ENCODE measurements around the gene CLSTN3.

The CLSTN3 gene

GRCh38 chr12:7128681-7129286 lies 1.4 kb upstream of the CLSTN3 start, which contains the start of gene RBP5:
Gene RBP5 (minus strand): TSS chr12:7128889. CDS start chr12:7128775, 114 bp downstream.
- DNase-seq, result no peak

- no peak for DNase-seq
Observed at GRCh38 chr12:7129287-7129871, 792 bp upstream of the CLSTN3 start.

- peak; percentile 10 for DNase-seq
Observed at GRCh38 chr12:7130701-7131501, 730 bp downstream of the CLSTN3 start.

- DNase-seq, result no peak
Observed at GRCh38 chr12:7131502-7131866, 1.3 kb downstream of the CLSTN3 start.

- DNase-seq, result no peak
Observed at GRCh38 chr12:7134396-7135166, 4.4 kb downstream of the CLSTN3 start.

GRCh38 chr12:7136071-7136470 lies 5.9 kb downstream of the CLSTN3 start:
- DNase-seq, result no peak

GRCh38 chr12:7136676-7137075 lies 6.5 kb downstream of the CLSTN3 start:
- no peak for DNase-seq

GRCh38 chr12:7137908-7138307 lies 7.7 kb downstream of the CLSTN3 start:
- DNase-seq, result no peak

GRCh38 chr12:7139200-7139599 lies 9.0 kb downstream of the CLSTN3 start:
- DNase-seq, result no peak

GRCh38 chr12:7141351-7142005 lies 11.3 kb downstream of the CLSTN3 start:
- no peak for DNase-seq

GRCh38 chr12:7142056-7142644 lies 12.0 kb downstream of the CLSTN3 start:
- peak; percentile 54 for DNase-seq

GRCh38 chr12:7142809-7143465 lies 12.8 kb downstream of the CLSTN3 start:
- DNase-seq, result no peak

- no peak for DNase-seq
Observed at GRCh38 chr12:7143564-7143963, 13.4 kb downstream of the CLSTN3 start.

- no peak for DNase-seq
Observed at GRCh38 chr12:7144414-7145120, 14.4 kb downstream of the CLSTN3 start.

GRCh38 chr12:7145671-7146070 lies 15.5 kb downstream of the CLSTN3 start:
- no peak for DNase-seq

- no peak for DNase-seq
Observed at GRCh38 chr12:7146228-7146627, 16.1 kb downstream of the CLSTN3 start.

GRCh38 chr12:7146906-7147305 lies 16.7 kb downstream of the CLSTN3 start:
- DNase-seq, result no peak

- DNase-seq, result no peak
Observed at GRCh38 chr12:7150356-7150755, 20.2 kb downstream of the CLSTN3 start.

GRCh38 chr12:7150841-7151240 lies 20.7 kb downstream of the CLSTN3 start:
- DNase-seq, result no peak

- DNase-seq, result no peak
Observed at GRCh38 chr12:7151532-7151931, 21.4 kb downstream of the CLSTN3 start.

GRCh38 chr12:7152818-7153217 lies 22.6 kb downstream of the CLSTN3 start:
- DNase-seq, result no peak
